ENCODE measurements around the gene AP1S3.
A peak's percentile ranks its signal among the peaks of the same experiment; 100 is the strongest.
"Not testable (repeated sequence)": the region's sequence is repeated elsewhere in the genome, so short reads cannot be mapped to it uniquely, and the experiment has no call there.

Gene AP1S3

GRCh38 chr2:223837287-223838061, at the start of gene AP1S3:
TSS of gene AP1S3 (minus strand) at chr2:223837582. CDS start at chr2:223837450, 132 bp downstream.
- no peak for TF ChIP-seq JUND (IDR thresholded peaks at IDR 0.05; ENCODE audit: low read depth)
- in situ Hi-C loops (cut with HindIII; ENCODE audit: low pct_unique_long_range_greater_than_20kb, low sequenced_read_pairs): no loop called here
- DNase-seq (ENCODE audit: low read depth in 1 of 2, low spot score in 1 of 2): peak; percentile 81 to 85

DNA sequence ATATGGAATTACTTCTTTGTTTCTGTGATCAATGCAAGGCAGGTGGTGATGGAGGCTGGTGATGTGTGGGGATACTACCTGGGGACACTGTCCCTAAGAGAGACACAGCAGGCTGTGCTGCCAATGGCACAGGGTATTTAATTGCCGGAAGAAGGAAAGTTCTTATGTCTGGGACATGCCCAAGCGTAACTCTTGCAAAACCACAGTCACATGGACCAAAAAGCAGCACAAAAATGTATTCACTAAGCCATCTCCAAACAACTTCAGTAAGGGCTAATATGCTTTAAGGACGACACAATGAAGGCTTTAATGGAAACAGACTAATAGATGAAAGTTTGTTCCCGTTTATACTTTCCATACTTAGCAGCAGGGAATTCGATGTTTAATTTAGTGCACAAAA, 49.7 kb upstream of the AP1S3 start:
- peak in 1 of 2 experiments; percentile 34 for DNase-seq (ENCODE audit: low read depth in 1 of 2, low spot score in 1 of 2)
- in situ Hi-C loops (cut with HindIII; ENCODE audit: low pct_unique_long_range_greater_than_20kb, low sequenced_read_pairs): no loop called here
- no peak for TF ChIP-seq JUND (IDR thresholded peaks at IDR 0.05; ENCODE audit: low read depth)

DNA sequence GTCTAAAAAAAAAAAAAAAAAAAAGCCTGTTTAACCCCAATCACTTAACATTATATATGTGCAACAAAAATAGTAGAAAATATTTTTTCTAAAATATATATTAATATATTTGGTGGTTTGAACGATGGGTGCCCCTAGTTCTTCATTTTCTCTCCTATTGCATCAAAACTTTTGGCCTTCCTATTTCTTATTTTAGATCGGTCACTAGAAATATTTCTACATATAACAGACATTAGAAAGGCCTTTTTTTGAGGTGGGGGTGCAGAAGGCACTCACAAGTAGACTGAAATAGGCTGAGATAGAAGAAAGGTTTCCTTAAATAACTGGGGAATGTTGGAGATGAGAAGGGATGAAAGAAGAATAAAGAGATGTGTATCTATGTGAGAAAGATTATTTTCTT, 49.3 kb upstream of the AP1S3 start:
- in situ Hi-C loops (cut with HindIII; ENCODE audit: low pct_unique_long_range_greater_than_20kb, low sequenced_read_pairs): no loop called here
- DNase-seq (ENCODE audit: low read depth in 1 of 2, low spot score in 1 of 2): no peak
- TF ChIP-seq JUND (IDR thresholded peaks at IDR 0.05; ENCODE audit: low read depth): no peak

- DNase-seq (ENCODE audit: low read depth in 1 of 2, low spot score in 1 of 2): no peak
- no peak for TF ChIP-seq JUND (IDR thresholded peaks at IDR 0.05; ENCODE audit: low read depth)
- in situ Hi-C loops (cut with HindIII; ENCODE audit: low pct_unique_long_range_greater_than_20kb, low sequenced_read_pairs): no loop called here
Measured at GRCh38 chr2:223884399-223884798, 47.0 kb upstream of the AP1S3 start.

DNA sequence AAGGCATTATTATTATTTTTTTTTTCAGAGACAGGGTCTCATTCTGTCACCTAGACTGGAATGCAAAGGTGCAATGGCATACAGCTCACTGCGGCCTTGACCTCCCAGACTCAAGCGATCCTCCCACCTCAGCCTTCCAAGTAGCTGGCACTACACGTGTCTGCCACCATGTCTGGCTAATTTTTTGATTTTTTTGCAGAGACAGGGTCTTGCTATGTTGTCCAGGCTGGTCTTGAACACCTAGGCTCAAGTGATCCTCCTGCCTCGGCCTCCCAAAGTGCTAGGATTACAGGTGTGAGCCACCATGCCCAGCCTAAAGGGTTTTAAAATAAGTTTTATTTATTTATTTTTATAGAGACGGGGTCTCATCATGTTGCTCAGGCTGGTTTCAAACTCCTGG, 45.3 kb upstream of the AP1S3 start:
- no peak for DNase-seq (ENCODE audit: low read depth in 1 of 2, low spot score in 1 of 2)
- no peak for TF ChIP-seq JUND (IDR thresholded peaks at IDR 0.05; ENCODE audit: low read depth)
- in situ Hi-C loops (cut with HindIII; ENCODE audit: low pct_unique_long_range_greater_than_20kb, low sequenced_read_pairs): no loop called here

DNA sequence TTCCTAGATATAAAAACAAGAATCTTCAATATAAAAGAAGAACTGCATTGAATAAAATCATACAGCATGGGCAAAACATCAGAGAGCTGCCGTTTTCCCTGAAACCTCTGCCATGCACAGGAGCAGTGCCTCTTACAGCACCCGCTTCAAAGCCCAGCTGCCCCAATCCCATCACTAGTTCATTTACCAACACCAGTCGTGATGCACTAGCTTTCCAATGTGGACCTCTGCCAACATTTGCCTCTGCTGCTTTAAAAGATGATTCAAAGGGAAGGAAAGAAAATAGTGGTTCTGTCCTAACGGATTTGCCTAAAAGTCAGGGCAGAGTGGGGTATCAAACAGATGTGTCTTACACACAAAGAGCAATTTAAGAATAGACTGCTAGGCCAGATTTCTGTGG, 43.4 kb upstream of the AP1S3 start:
- no peak for TF ChIP-seq JUND (IDR thresholded peaks at IDR 0.05; ENCODE audit: low read depth)
- in situ Hi-C loops (cut with HindIII; ENCODE audit: low pct_unique_long_range_greater_than_20kb, low sequenced_read_pairs): no loop called here
- no peak for DNase-seq (ENCODE audit: low read depth in 1 of 2, low spot score in 1 of 2)

DNA sequence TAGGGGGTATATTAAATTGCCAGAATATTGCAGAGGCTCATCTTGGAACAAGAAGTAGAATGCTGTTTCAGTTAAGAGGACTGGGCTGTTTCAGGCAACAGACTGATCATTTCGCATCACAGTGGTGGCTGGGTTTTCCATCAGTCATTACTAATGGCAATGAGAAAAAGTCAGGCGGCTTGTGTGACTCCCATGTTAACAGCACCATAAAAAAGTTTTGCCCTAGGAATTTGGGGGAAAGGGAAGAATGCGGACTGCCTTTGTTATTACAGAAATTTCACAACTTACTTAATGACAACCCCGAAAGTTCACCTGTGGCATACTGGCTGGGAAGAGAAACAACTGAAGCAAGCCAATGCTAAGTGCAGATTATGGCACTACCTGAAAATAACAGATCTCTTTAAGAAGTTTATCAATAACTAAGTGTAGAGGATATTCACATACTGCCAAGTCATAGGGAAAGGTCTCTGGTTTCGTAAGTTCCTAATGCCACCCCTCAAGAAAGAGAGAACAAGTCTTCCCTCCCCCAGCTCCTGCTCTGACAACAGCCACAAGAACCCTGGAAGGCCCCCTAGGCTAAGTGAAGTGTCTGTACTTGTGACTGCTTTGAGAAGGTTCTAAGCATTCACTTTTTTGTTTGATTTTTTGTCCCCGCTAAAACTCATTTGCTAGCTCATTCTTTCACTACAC, 40.5 kb upstream of the AP1S3 start:
- no peak for DNase-seq (ENCODE audit: low read depth in 1 of 2, low spot score in 1 of 2)
- TF ChIP-seq JUND (IDR thresholded peaks at IDR 0.05; ENCODE audit: low read depth): no peak
- in situ Hi-C loops (cut with HindIII; ENCODE audit: low pct_unique_long_range_greater_than_20kb, low sequenced_read_pairs): no loop called here

DNA sequence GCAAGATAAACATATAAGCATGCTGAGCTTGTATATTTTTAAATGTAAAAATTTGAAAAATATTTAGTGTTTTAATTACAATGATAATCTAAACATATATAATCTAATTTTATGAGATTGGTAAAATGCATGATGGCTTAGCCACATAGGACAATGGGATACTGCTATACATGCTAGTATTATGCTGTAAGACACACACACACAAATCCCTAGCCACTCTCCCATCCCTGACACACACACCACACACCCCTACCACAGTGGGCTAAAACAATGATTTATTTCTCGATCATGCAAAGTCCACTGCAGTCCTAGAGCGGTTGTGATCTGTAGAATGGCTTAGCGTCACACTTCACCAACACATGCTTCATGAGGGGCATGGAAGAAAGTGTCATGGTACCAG, 36.3 kb upstream of the AP1S3 start:
- in situ Hi-C loops (cut with HindIII; ENCODE audit: low pct_unique_long_range_greater_than_20kb, low sequenced_read_pairs): no loop called here
- TF ChIP-seq JUND (IDR thresholded peaks at IDR 0.05; ENCODE audit: low read depth): no peak
- no peak for DNase-seq (ENCODE audit: low read depth in 1 of 2, low spot score in 1 of 2)

DNA sequence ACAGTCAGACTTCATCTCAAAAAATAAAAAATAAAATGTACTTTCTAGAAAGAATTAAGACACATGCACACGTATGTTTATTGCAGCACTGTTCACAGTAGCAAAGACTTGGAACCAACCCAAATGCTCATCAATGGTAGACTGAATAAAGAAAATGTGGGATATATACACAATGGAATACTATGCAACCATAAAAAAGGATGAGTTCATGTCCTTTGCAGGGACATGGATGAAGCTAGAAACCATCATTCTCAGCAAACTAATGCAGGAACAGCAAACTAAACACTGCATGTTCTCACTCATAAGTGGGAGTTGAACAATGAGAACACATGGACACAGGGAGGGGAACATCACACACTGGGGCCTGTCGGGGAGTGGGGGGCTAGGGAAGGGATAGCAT, 35.4 kb upstream of the AP1S3 start:
- DNase-seq (ENCODE audit: low read depth in 1 of 2, low spot score in 1 of 2); in situ Hi-C loops (cut with HindIII; ENCODE audit: low pct_unique_long_range_greater_than_20kb, low sequenced_read_pairs): not testable (repeated sequence)

DNA sequence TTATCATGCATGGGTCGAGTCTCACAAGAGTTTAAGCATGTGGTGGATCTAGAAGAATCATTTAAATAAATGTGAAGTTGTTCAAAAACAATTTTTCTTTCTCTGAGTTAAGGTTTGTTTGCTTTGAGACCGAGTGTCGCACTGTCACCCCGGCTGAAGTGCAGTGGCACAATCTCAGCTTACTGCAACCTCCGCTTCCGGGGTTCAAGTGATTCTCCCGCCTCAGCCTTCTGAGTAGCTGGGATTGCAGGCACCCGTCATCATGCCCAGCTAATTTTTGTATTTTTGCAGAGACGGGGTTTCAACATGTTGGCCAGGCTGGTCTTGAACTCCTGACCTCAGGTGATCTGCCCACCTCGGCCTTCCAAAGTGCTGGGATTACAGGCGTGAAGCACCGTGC, 34.3 kb upstream of the AP1S3 start:
- DNase-seq (ENCODE audit: low read depth in 1 of 2, low spot score in 1 of 2); in situ Hi-C loops (cut with HindIII; ENCODE audit: low pct_unique_long_range_greater_than_20kb, low sequenced_read_pairs): not testable (repeated sequence)

DNA sequence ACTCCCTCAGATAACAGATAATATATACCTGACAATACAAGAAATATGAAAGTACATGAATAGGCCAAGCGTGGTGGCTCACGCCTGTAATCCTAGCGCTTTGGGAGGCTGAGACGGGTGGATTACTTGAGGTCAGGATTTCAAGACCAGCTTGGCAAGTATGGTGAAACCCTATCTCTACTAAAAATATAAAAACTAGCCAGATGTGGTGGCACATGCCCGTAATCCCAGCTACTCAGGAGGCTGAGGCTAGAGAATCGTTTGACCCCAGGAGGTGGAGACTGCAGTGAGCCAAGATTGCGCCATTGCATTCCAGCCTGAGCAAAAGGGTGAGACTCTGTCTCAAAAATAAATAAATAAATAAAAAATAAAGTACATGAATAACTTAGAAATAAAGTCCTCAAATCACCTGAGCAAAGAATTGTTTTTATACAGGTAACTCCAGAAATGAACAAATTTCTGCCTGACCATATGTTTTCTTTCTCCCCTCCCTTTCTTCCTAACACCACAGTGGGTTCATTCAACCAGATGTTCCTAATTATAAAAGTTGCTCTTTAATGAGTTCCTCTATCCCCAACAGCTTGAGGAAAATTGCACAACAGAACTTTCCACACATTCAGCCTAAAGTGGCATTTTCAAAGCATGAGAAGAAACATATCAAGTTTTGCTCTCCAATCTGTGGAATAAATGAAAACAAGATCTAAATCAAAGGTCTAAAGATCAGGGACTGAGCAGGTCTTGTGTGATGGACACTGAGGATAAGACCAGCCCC, 33.6 kb upstream of the AP1S3 start:
- in situ Hi-C loops (cut with HindIII; ENCODE audit: low pct_unique_long_range_greater_than_20kb, low sequenced_read_pairs): no loop called here
- DNase-seq (ENCODE audit: low read depth in 1 of 2, low spot score in 1 of 2): no peak

GRCh38 chr2:223868005-223868404, 30.6 kb upstream of the AP1S3 start:
- TF ChIP-seq JUND (IDR thresholded peaks at IDR 0.05; ENCODE audit: low read depth): no peak
- in situ Hi-C loops (cut with HindIII; ENCODE audit: low pct_unique_long_range_greater_than_20kb, low sequenced_read_pairs): no loop called here
- no peak for DNase-seq (ENCODE audit: low read depth in 1 of 2, low spot score in 1 of 2)

More for the DNA sequence above, 33.6 kb upstream of the AP1S3 start:
- TF ChIP-seq JUND (IDR thresholded peaks at IDR 0.05; ENCODE audit: low read depth): no peak

Data from T47D (cell line).